ENCODE measurements around the gene BACH2.

GRCh38 chr6:89987830-89988229 lies 308.8 kb downstream of the BACH2 start:
- TF ChIP-seq POLR2AphosphoS5 (IDR thresholded peaks at IDR 0.05; ENCODE audit: low read depth): no peak
- no peak for TF ChIP-seq NANOG (IDR thresholded peaks at IDR 0.05; ENCODE audit: borderline replicate concordance)
- TF ChIP-seq CTCF (conservative IDR thresholded peaks at IDR 0.05; ENCODE audit: low read depth in 2 of 2): no peak
- TF ChIP-seq EZH2phosphoT487 (IDR thresholded peaks at IDR 0.05; ENCODE audit: unreplicated experiment): no peak
- TF ChIP-seq EZH2 (IDR thresholded peaks at IDR 0.05; ENCODE audit: low read depth, unreplicated experiment): no peak
- TF ChIP-seq, protein P1, sequence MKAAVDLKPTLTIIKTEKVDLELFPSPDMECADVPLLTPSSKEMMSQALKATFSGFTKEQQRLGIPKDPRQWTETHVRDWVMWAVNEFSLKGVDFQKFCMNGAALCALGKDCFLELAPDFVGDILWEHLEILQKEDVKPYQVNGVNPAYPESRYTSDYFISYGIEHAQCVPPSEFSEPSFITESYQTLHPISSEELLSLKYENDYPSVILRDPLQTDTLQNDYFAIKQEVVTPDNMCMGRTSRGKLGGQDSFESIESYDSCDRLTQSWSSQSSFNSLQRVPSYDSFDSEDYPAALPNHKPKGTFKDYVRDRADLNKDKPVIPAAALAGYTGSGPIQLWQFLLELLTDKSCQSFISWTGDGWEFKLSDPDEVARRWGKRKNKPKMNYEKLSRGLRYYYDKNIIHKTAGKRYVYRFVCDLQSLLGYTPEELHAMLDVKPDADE (IDR thresholded peaks at IDR 0.05): no peak
- TF ChIP-seq, protein P2, sequence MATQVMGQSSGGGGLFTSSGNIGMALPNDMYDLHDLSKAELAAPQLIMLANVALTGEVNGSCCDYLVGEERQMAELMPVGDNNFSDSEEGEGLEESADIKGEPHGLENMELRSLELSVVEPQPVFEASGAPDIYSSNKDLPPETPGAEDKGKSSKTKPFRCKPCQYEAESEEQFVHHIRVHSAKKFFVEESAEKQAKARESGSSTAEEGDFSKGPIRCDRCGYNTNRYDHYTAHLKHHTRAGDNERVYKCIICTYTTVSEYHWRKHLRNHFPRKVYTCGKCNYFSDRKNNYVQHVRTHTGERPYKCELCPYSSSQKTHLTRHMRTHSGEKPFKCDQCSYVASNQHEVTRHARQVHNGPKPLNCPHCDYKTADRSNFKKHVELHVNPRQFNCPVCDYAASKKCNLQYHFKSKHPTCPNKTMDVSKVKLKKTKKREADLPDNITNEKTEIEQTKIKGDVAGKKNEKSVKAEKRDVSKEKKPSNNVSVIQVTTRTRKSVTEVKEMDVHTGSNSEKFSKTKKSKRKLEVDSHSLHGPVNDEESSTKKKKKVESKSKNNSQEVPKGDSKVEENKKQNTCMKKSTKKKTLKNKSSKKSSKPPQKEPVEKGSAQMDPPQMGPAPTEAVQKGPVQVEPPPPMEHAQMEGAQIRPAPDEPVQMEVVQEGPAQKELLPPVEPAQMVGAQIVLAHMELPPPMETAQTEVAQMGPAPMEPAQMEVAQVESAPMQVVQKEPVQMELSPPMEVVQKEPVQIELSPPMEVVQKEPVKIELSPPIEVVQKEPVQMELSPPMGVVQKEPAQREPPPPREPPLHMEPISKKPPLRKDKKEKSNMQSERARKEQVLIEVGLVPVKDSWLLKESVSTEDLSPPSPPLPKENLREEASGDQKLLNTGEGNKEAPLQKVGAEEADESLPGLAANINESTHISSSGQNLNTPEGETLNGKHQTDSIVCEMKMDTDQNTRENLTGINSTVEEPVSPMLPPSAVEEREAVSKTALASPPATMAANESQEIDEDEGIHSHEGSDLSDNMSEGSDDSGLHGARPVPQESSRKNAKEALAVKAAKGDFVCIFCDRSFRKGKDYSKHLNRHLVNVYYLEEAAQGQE (IDR thresholded peaks at IDR 0.05; ENCODE audit: unreplicated experiment): no peak
- TF ChIP-seq JUNB (IDR thresholded peaks at IDR 0.05; ENCODE audit: unreplicated experiment): no peak
- no peak for TF ChIP-seq CREB1 (CRISPR knock-in tag; IDR thresholded peaks at IDR 0.05; ENCODE audit: low read depth)
- no peak for TF ChIP-seq ZNF114 (CRISPR knock-in tag; IDR thresholded peaks at IDR 0.05)
- no peak for TF ChIP-seq STAT1 (IDR thresholded peaks at IDR 0.05; ENCODE audit: unreplicated experiment)

Measured in GM23338 (cell line).